Stimulated activated CD8-positive, alpha-beta memory T cell treated with anti-CD3 and anti-CD28 coated beads, Interleukin-7, amount 100 ng/mL, for 24 hours (primary cell): ENCODE results near the gene SMIM27.
A peak's percentile ranks its signal among the peaks of the same experiment; 100 is the strongest.

ENCODE experiments used
- DNase-seq: peaks from one replicate; pipeline ENCODE4 v3.0.0-alpha.2; 2020; ENCODE audit warnings: low read depth

The SMIM27 gene

DNA sequence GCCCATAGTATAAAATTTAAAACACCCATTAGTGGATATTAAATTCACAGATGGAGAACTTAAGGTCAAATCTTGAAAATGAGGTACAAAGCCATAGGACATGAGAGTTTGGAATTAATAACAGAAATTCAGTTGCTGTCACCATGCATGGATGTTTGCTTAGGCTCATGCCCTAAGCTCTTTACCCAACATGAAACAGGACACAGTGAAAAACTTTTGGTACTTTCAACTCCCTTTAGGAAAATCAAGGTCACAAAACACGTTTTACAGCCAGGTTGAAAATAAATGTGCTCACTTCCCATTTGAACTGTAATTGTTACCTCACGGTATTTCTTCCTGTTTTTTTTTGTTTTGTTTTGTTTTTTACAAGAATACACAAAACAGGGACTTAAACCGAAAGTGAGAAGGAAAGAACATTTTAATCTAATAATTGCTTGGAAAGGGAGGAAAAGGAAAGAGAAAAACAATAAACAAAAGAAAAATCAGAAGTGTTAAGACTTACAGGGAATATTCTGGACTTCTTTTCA lies 6.3 kb downstream of the SMIM27 start:
- no peak for DNase-seq

DNA sequence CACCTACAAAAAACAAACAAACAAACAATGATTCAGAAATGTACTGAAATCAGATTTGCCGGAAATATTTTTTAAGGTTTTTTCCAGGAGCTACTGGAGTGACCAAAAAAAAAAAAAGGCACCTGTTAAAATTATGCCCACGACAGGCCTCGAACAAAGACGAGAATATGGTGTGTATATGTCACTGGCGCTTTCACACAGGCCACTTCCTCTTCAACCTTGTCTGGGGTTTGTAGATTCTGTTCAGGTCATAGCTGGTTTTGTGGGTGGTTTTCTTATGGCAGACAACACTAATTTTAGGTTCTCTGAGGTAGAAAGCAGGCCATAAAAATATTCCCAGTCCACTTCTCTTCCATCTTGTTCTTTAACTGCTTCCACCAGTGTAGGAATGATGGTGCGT lies 13.8 kb downstream of the SMIM27 start:
- no peak for DNase-seq

DNA sequence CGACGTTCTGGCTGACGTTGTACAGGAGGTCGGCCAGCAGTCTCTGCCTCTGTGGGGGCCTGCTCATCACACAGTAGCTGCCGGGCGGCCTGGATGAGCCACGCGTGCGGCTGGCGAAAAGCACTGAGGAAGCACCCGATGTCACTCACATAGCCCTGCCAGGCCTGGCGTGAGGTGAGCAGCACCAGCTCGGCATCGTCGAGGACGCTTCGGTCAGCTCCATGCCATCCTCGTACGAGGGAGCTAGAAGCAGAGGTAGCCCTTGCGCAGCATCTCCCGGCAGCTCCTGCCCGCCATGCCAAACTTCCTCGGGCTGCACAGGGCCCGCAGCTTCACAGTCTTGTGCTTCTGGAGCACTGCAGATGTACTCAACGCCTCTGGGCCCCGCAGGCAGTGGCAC lies 14.6 kb downstream of the SMIM27 start:
- no peak for DNase-seq

DNA sequence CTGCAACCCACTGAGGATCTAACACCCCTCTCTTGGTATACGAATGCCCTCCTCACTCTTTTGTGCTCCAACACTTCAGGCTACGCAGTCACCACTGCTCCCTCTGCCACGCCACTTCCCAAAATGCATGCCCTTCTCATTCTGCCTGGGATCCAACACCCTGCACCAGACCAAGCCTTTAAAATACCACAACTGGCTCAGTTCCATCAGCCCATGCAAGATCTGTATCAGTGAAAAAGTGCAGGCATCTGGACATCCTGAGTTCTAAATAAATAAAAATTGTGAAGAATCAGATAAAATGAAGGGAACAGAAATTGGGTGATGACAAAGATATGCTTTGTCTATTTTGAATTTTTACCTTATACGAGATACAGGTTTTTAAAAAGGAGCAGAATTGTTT lies 18.1 kb downstream of the SMIM27 start:
- no peak for DNase-seq

DNA sequence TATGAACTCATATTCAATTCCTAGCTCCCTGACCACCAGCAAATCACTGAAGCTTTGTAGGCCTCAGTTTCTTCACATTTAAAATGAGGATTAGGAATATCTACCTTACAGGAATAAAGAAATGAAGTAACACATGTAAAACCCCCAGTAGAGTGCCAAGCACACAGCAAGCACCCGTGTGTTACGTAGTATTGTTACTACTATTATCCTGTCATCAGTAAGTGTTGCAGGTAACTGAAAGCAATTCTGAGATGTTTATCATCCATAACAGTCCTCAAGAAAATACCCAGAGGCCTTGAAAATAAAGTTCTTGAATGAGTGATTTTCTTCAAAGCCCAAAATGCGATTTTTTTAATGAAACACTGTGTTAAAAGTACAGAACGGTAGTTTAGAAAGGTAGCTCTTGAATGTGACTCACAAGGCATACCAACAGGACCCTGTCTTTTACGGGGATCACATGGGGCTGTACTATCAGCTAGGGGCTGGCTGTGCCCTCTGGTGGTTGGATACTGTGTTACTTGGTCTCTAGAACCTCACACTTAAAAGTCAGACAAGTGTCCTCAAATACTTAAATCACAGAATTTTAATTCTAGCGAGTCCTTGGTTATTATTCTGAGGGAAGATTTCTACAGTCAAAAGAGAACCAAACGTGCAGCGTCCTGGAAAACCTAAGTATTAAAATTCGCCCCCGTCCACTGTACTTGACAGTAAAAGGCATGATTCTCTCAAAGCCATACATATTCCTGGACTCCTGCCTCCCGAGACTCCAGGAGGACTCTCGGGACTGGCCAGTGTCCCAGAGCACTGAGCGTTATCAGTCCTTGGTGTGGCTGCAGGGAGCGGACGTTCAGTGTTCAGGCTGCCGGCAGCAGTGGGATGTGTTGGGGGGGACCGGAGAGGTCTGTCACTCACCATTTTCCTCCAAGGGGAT lies 20.1 kb downstream of the SMIM27 start:
- DNase-seq, result peak; percentile 37

DNA sequence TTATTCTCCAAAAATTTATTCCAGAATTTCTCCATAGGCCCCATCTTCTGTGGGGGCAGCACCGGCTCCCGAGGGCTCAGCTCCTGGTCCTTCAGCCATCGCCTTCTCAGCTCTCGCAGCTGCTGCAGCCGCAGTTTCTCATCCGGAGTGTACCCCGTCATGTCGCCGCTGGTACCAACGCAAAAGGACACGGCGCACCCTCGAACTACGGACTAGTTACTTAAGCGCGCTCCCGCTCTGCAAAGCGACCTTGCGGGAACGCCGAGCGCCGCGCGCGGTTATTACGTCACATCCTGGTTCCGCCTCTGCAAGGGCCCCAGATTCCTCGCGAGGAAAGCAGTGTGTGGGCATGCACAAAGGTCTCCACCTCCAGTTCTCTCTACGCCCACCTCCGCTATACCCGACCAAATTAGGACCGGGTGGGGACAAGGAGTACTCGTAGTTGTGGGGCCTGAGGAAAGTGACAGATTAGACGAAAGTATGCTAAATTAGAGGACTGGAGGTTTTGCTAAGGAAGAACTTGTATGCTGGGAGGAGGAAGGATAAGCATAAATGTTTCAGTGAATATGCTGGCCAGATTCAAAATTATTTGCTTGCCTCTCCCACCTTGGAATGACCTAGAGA lies 20.9 kb downstream of the SMIM27 start, which contains the start of gene NDUFB6:
NDUFB6 (minus strand) TSS at position 260 of the 624 bp plus-strand sequence; CDS start at position 161, 99 bp downstream.
- DNase-seq, result peak; percentile 96

DNA sequence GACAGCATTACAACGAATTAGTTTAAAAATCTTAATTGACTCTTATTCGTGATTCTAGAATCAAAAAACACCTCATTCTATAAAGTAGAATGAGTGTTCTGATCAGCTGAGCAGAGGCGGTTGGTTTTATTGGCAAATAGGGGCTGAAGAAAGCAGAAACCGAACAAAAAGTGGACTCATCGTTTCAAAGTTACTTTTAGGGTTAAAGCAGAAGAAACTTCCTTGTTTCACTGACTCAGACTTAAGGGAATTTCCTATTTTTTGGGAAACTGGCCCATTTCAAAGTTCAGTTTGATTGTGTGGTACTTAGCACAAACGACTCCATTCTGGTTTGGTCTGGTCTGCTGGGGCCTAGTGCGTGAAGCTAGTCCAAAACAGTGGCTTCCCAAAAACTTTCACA lies 21.7 kb downstream of the SMIM27 start:
- DNase-seq, result no peak

DNA sequence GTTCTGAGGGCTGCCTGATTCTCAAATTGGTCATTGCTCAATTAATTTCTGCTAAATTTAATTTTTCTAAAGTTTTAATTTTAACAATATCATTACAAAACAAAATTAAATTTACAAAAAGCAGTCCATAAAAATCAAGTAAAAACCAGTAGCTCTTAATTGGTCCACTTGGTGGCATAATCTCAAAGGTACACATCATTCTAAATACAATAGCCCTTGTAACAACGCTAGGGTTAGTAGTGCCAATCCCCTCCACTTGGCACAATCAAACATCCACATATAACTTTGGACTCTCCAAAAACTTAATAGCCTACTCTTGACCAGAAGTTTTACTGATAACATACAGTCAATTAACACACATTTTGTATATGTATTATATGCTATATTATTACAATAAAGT lies 22.7 kb downstream of the SMIM27 start:
- no peak for DNase-seq

DNA sequence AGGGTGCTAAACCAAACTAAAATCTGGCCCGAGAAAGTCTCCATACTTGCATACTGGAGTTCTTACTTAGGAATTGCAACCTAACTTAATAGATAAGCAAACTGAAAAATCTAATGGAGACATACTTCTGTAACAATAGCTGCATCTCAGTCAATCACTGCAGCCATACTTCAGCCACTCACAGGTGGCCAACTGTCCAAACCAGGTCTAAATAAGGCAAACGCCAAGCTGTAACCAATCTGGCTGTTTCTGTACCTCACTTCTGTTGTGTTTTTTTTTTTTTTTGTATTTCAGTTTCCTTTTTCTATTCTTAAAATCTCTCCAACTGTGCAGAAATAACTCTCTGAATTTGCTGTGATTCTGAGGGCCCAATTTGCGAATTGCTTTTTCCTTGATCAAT lies 25.2 kb downstream of the SMIM27 start:
- no peak for DNase-seq

DNA sequence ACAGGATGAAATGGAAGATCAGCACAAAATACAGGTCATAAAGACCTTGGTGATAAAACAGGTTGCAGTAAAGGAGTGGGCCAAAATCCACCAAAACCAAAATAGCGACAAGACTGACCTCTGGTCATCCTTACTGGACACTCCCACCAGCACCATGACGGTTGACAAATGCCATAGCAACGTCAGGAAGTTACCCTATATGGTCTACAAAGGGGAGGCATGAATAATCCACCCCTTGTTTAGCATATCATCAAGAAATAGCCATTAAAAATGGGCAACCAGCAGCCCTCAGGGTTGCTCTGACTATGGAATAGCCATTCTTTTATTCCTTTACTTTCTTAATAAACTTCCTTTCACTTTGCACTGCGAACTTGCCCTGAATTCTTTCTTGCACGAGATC lies 26.8 kb downstream of the SMIM27 start:
- DNase-seq, result no peak

DNA sequence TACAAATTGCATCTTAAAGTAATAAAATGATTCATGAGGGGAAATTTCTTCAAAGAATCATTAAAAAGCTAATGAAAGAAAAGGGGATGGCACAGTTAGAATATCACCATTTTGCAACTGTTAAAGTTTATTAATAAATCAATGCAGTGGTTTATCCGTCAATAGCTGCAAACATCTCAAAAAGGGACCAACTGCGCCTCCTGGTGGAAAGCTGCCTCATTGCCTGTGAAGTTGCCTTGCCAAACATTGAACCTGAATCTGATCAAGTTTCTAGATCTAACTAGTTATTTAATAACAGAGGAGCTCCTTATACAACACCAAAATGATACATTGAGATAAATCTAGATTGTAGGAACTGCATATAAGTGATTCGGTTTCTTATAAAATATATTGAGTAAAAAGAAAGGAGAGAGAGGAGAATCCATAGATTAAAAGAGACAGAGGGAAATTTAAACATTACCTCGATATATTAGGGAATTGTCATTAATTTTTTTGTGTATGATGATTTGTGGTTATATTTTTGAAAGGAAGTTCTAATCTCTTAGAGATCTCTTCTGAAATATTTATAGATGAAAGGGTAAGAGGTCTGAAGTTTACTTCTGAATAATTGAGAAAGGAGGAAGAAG lies 27.7 kb downstream of the SMIM27 start:
- peak; percentile 70 for DNase-seq

DNA sequence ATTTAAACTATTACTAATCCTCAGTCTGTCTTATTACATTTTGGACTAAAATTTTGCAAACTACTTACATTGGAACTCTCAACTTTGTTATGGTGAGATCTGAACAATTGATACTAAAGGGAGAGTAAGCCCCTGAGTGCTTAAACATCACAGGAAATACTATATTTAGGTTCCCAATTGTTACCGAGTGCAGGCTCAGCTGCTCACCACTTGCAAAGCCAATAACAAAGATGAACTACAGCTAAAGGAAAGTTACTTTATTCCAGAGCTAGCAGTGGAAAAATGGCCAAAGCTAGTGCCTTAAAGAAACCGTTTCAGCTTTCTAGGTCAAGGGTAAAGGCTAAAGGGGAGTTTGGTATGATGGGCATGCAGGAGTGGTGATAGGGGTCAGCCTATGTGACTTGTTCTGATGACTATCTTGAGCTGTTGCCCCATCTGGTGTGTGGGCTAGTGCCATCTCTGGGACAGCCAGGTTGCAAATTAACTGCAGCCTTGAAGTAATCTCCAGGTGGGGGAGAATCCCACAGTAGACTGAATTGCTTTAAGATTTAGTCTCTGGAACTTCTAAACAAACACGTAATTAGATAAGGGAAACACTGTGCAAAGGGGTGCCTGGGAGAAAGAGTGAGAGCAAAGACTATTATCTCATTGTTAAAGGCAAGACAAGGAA lies 28.6 kb downstream of the SMIM27 start:
- no peak for DNase-seq

DNA sequence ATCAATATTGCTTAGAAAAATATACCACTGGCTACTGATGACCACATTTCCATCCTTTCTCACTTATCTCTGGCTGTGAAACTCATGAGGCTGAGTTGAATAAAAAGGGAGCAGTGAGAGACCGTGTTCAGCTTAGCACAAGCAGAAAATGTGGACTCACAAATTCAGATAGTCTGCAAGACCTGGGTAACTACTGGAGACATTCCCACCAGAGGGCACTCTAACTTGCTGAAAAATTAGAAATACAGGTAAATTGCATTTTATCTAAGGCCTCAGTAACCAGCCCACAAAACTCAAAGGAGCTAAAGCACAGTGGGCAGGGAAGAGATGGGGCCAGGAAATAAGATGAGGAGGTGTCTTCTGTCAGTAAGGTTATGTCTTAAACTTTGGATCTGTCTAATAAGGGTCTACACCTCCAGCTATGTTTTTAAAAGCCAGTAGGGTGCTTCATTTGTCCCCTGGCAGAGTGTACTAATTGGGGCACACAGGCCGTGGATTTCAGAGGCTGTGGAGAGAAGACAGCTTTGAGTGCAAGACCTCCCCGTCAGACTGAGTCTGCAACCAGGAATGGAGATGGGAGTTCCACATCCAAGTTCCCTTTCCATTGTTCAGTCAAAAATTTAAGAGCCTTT lies 29.5 kb downstream of the SMIM27 start:
- DNase-seq, result no peak

DNA sequence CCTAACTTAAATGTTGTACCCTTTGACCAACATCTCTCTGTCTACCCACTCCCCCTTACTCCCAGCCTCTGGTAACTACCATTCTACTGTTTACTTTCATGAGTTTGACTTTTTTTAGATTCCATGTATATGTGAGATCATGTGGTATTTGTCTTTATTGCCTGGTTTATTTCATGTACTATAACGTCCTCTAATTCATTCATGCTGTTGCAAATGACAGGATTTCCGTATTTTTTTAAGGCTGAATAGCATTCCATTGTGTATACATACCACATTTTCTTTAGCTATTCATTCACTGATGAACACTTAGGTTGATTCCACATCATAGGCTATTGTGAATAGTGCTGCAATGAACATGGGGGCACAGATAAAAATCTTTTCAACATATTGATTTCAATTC lies 32.7 kb downstream of the SMIM27 start:
- DNase-seq, result no peak

DNA sequence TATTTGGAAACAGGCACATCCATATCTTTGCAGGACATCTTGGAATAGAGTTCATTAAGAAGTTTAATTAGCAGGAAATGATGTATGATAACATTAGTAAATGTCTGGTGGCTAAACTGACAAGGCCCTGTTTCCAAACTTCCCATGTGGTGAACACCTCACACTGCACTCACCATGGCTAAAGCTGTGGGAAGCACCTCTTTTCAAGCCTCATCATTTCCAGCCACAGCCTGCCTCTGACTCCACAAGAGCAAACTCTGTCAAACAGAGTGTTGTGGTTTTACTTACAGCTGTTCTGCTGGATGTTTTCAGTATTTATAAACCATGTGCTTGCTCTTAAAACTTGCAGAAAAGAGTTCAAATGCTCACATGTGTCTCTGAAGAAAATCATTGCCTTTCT lies 35.8 kb downstream of the SMIM27 start:
- no peak for DNase-seq

DNA sequence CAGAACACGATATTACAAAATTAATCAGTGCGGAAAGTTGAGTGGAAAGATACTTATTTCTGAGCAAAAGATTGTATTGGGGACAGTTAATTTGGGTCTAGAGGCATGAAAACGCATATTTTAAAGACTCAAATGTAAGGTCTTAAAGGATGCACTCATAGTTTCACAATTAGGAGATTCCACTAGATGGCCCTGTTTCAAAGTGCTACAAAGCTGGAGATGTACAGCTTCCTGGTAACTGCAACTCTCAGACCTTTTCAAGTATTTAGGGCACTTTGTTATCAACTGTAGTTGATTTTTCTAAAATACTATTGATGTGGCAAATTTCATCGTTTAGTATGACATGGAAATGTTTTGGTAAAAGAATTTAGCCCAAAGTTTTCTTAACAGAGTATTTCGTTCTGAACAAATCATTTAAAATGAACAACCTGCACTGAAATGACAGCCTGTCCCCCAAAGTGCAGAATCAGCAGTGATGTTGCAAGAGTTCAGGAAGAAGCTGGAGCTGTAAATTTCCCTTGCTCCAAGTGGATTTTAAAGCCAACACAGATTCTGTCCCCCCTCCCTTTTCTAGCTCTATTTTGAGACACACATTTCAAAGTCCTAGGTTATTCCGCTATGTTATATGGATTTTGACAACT lies 37.1 kb downstream of the SMIM27 start:
- DNase-seq, result no peak

DNA sequence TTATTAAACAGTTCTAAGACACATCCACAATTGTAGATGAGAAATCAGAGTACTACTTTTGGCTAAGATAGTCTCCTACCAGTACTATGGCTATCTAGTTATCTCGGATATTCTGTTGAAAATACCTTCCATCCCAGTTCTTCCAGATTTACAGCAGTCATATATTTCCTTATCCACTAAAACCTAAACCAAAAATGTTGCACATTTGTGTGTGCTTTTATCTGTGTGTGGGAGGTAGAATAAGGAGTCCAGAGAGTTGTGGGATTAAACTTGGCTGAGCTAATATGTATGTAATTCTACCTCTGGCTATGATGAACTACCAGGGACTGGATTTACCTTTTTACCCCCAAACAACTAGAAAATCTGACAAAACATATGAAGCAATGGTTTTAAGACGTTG lies 38.3 kb downstream of the SMIM27 start:
- DNase-seq, result no peak

DNA sequence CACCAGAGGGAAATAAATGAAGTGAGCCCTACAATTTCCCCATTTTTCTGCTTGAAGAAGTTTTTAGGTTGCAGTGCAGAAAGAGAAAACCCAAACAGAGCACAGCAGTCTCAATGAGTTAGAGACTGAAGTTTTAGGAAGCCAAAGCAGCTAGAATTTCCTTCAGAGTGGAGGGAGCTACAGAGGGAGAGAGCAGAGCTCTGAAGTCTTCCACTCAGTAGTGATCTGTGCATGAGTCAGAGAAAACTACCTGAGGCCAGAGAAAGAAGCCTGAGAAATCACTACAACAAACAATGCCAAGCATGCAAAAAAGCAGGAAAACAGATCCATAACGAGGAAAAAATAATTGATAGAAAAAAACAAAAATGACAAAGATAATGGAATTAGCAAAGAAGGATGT lies 38.8 kb downstream of the SMIM27 start:
- DNase-seq, result no peak

DNA sequence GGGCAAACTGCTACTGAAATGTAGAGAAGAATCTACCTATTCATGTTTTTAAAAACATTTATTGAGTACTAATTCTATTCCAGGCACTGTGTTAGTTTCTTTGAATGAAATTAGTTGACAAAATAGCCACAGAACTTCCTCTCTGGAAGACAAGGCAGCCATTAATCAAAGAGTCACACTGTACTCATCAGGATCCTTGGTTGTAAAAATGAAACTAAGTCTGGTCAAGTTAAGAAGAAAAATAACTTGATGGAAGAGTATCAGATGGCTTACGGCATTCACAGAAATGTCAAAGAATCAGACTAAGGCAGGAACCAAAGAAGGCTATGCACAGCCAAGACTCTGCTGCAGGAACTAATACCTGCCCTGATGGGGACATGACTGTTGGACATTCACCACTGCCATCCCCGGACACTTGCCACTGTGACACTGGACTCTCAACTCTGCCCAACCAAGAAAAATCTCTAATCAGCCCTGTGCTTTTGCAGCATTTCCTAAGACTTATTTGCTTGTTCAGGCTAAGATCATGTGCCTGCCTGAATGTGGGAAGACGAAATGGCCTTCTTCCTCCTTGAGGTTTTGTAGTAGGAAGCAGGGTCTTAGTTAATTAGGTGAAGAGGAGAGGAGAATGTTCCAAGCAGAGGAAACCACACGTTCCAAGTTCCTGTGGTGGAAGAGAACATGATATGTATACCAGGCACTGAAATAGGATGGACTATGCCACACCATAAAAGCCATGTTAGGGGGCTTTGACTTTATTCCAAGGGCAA lies 44.2 kb downstream of the SMIM27 start:
- no peak for DNase-seq

DNA sequence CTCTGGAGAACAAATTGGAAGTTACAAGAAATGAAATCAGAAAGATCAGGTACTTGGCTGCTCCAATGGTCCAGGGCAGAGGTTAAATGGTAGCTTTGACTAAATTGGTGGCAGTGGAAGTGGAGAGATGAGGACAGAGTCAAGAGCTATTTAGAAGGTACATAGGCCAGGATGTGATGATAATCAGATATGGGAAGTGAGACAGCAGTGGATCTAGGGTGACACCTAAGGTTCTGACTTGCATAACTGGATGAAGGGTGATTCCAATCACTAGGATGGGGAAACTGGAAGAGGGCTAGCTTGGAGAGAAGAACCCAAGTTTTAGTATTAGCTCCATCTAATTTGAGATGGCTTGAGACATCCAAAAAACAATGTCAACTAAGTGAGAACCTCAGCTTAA lies 44.8 kb downstream of the SMIM27 start:
- no peak for DNase-seq
